ENCODE data around the gene AQP2.
"Not testable (repeated sequence)": the region's sequence is repeated elsewhere in the genome, so short reads cannot be mapped to it uniquely, and the experiment has no call there.

AQP2 gene

DNA sequence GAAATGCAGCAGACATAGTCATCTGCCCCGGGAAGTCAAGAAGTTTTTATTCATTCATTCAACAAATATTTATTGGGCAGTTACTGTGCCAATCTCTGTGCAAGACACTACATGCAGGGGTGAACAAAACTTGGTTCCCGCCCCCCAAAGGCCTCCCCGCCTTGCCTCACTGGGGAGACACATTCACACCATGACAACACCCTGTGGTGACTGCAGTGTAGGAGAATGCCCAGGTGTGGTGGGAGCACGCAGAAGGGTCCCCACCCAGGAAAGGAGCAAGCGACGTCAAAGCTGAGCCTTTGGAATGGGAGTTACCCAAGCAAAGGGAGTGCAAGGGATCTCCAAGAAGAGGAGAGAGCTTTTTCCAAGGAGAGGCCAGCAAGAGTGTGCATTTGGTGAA lies 20.6 kb downstream of the AQP2 start:
- DNase-seq = no peak

DNA sequence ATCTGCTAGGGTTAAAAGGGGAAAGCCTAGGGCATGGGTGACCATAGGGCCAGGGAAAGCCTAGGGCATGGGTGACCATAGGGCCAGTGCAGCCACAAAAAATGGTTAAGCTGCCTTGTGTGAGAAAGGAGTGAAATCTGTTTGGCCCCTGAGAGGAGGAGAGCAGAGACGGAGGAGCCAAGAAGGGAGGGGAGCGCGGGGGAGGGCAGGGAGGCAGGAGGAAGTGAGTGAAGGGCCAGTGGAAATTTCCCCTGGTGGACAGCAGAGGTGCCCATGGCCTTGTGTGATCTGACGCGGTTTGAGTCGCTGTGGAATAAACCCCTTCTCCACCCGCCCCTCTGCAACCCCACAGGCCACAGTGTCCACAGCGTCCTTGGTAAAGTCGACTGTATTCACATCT lies 21.6 kb downstream of the AQP2 start:
- no peak for DNase-seq

DNA sequence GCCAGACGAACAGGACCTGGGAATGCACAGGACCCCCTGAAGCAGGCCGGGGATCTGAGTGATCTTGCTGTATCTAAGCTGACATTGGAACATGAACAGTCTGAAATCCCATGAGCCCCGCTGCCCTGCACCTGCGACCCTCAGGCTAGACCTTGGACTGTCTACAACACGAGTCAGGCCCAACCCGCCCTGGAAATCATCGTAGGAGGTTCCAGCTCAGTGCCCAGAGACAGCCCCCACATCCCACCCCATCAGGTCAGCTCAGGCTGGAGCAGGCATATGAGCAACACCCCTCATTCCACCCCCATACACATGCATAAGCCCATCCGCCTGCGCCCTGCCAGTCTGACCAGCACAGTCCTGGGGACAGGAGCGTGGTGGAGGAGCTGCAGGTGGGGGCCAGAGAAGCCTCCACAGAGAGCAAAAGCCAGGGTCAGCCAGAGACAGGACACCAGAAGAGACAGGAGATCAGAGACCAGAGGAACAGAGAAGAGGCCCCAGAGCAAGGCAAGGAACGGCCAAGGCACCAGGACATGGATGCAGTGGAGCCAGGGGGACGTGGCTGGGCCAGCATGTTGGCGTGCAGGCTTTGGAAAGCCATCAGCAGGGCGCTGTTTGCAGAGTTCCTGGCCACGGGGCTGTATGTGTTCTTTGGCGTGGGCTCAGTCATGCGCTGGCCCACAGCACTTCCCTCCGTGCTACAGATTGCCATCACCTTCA lies 22.3 kb downstream of the AQP2 start, which contains the start of gene AQP6:
AQP6 (plus strand) TSS at position 307 of the 720 bp plus-strand sequence; CDS start at position 534, 227 bp downstream.
- no peak for DNase-seq

DNA sequence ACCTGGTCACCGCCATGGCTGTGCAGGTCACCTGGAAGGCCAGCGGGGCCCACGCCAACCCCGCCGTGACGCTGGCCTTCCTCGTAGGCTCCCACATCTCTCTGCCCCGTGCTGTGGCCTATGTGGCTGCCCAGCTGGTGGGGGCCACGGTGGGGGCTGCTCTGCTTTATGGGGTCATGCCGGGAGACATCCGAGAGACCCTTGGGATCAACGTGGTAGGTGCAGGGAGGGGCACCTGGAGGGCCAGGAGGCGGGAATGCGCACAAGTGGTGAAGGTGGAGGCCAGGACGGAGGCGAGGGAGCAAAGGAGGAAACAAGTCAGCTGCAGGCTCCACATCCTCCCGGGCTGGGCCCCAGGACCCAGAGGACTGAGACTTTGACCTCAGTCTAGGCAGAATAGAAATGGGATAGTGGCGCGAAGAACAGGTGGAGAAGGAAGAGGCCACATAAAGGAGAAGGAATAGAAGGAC lies 22.9 kb downstream of the AQP2 start:
- no peak for DNase-seq

DNA sequence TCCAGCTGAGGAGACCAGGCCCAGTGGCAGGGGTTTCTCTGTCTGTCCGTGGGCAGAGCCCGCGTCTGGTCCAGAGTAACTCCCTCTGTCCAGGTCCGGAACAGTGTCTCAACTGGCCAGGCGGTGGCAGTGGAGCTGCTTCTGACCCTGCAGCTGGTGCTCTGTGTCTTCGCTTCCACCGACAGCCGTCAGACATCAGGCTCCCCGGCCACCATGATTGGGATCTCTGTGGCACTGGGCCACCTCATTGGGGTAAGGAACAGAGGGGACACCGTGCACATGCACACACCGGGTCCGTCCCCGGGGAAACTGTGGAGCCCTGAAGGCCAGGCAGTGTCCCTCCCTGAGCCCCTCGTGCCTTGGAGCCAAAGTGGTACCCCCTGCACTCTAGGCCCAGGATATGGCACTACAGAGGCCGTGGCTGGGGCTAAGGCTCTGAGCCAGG lies 23.7 kb downstream of the AQP2 start:
- peak; percentile 47 to 53 for DNase-seq

DNA sequence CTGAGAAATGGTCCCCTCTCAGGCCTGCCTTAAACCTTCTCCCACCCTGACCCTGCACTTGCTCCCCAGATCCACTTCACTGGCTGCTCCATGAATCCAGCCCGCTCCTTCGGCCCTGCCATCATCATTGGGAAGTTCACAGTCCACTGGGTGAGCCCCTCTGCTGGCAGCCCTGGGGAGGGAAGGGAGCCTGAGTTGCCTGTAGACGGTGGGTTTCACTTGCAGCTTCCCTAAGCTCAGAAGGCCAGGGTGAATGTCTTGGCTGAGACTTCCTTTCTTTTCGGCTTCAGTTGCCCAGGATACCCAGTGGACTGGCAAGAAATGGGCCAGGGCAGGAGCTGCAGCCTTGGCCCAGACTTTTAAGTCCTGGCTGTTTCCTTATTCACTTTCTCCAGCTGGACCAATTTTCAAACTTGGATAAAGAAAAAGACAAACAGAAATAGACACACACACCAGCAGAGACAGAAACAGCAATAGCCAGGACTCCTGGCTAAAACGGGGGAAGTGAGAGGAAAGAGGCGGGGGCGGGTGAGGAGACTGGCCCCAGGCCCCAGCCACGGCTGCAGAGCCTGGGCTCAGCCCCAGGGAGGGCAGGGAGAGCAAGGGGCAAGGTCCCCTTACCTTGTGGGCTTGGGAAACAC lies 24.3 kb downstream of the AQP2 start:
- DNase-seq = peak in 1 of 2 donors; percentile 33

- DNase-seq = no peak
Measured at GRCh38 chr12:49975318-49975761, 24.8 kb downstream of the AQP2 start.

DNA sequence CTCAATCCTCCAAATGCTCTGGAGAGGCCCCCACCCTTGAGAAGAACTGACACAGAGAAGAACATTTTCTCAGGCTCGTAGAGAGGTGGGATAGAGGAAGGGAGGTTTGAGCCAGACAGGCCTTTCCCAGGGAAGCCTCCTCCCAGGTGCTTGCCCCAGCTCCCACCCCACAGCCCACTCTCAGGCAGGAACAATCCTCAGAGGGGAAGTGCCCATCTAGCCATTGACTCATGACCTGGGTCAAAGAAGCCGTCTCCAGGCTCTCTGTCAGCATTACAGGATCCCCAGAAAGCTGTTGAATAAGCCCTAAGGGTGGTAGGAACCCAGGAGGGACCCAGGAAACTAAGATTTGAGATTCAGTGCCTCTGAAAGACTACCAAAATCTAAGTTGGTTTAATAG lies 26.0 kb downstream of the AQP2 start:
- peak; percentile 30 to 57 for DNase-seq

DNA sequence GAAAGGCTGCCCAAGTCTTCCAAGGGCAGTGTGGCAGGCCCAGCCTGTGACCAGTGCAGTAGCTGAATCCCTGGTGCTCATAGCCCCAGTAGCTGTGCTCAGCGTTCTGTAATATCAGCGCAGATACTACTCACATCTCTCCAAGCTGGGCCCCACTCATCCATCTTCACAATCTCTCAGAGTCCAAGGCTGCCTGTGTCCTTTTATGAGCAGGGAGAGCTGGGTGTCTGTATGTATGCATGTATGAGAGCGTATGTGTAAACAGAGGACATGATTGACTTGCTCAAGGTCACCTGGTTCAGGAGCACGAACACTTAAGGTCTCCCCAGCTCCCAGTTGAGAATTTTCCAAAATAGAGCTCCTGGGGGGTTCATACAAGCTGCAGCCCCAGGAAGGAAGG lies 27.6 kb downstream of the AQP2 start:
- no peak for DNase-seq

DNA sequence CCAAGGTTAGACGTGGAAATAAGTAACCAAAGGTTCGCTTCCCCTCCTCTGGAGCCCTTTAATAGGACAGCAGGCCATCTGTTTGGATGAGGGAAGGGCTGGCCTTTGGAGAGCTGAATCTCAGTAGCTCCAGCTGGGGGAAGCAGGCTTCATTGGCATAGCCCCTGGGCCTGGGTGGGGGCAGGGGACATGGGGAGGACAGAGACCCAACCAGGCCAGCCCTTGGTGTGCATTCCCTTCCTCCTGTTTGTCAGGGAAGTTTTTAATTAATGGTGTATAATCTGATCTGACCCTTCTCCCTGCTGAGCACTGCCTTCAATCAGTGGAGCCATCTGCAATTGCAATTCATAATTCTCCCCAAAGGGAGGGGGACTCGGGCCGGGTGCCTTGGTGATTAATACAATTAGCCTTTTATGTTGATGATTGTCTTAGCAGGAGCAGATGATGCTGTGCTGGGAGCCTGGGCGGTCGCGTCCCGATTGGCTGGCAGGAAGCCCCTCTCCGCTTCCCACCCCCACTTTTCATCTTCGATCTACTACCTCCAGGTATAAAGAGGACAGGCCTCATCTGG lies 28.6 kb downstream of the AQP2 start:
- DNase-seq = no peak

DNA sequence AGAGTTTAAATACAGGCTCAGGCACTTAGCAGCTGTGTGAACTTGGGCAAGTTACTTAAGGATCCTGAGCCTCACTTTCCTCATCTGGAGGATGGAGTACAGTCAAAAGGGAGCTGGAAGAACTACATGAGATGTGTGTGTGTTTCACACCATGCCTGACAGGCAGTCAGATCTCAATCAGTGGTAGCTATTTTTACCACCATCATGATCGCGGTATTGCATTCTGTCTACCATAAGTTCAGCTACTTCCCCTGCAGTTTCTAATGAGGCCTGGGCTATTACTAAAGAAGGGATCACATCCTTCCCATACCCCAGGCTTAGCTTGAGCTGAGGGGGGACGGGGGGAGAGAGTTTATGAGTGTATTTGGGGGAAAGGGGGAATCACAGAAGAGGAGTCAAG lies 29.3 kb downstream of the AQP2 start:
- peak in 1 of 2 donors; percentile 45 for DNase-seq

DNA sequence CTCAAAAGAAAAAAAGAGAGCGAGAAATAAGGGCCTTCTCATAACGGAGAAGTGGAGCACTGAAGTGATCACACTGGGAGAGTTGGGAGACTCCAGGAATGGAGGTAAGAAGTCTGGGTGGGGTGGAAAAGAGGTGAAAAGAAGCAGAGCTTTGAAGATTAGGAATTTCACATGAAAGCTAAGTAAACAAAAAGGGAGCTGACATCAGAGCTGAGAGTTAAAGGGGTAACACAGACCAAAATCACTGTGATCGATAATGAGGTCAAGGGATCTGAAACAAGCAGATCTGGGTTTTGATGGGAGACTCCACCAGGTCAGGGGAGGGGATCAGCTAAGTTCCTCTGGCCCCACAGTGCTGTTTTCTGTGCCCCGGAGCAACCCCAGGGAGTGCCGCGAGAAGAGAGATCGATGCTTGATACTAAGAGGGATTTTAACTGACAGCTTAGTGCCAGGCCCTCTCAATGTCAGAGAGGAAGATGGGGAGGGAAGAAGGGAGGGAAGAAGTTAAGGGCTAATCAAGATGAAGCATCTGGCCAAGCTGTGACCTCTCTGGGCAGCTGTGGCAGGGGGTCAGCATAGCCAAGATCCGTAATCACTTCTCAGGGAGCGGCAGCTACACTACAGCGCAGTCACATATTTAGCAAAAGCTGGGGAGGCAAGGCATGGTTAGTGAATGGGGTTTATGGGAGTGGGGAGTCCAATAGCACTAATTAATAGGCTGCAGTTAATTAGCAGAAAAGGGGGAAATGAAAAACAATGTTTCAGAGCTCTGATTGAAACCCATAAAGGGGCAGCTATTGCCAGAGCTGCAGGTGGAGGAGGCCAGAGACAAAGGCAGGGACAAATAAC lies 30.2 kb downstream of the AQP2 start:
- no peak for DNase-seq

- DNase-seq = peak; percentile 62 to 69
Measured at GRCh38 chr12:49982246-49983087, 31.9 kb downstream of the AQP2 start.

DNA sequence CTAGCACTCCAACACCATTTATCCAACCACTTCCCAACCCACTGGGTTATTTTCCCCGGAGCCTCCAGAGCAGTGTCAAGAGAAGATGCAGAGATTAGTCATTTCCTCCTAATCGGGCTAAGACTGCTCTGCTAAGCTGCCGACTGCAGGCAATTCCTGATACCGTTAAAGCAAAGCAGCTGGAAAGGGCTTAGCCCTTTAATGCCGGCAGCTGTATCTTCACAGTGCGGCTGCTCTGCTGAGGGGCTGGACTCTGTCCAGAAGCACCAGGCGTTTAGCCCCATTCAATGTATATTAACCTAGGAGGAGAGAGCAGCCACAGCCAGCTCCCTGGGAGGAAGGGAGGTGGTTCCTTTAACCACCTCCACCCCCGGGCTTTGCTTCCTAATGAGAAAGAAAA lies 33.4 kb downstream of the AQP2 start:
- peak; percentile 27 to 54 for DNase-seq

DNA sequence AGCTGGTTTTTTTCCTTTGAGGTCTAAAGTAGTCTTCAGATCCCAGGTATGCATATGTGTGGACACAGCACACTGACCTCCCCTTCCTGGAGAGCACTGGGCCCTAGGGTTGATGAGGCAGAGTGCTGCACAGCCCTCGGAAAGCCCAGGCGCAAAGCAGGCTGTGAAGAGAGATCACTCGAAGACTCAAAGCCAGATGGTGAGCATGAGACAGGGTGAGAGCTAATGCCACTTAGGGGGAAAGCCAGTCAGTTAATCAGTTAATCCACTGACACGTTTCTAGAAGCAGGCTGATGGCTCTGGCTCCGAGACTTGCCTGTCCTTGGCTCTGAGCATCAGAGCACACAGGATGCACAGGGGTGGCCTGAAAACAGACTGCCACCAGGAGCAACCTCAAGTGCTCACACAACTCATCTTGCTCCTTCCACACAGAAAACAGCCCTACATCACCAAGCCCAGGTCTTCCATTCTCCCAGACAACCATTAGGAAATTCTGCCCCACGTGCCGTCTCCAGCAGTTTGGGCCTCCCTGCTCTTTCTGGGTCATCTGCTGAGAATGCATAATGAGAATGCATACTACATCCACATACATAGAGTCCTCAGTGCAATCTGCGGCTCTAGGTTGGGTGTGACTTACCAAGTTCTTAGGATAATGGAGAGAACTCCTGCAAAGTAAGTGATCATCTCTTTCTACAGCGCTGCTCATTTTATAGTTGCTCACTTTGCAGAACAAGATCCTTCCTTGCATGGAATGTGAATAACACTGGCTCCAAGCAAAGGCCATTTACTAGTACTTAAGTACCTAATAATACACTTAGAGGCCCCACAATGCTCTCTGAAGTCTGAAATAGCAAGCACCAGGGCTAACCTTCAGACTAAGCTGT lies 34.2 kb downstream of the AQP2 start:
- no peak for DNase-seq

DNA sequence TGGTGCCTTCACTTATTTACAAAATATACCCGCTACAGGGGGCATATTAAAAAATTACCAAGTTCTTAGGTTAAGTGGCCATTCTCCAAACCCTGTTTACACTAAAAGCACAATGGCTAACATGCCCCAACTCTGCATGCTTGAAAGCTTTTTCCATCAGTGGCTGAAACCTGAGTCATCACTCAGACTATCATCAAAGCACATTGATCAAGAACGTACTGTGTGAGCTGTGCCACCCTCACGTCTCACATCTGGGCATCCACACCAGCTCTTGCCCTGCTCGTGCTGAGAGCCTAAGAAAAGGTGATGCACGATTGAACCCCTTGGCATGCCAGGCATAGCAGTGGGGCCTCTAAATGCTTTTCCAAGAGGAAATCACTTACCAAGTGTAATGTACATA lies 35.4 kb downstream of the AQP2 start:
- DNase-seq = no peak

- DNase-seq = peak; percentile 74 to 83
Measured at GRCh38 chr12:49986476-49986875, 35.9 kb downstream of the AQP2 start.

- peak; percentile 75 to 80 for DNase-seq
Measured at GRCh38 chr12:49987625-49988303, 37.2 kb downstream of the AQP2 start.

- DNase-seq = not testable (repeated sequence)
Measured at GRCh38 chr12:49989400-49989799, 38.9 kb downstream of the AQP2 start.

GRCh38 chr12:49990273-49990672 lies 39.7 kb downstream of the AQP2 start:
- DNase-seq = peak; percentile 32 to 79
